ENCODE data around the gene TNRC18.

- TF ChIP-seq MAFK (IDR thresholded peaks at IDR 0.05; ENCODE audit: low read depth, low read length) (no peak), JUND (IDR thresholded peaks at IDR 0.05; ENCODE audit: low read length) (no peak), POLR2AphosphoS5 (IDR thresholded peaks at IDR 0.05; ENCODE audit: low read depth, low read length) (no peak), EP300 (IDR thresholded peaks at IDR 0.05; ENCODE audit: borderline replicate concordance in 1 of 2, low read depth in 2 of 2, low read length in 2 of 2) (no peak), CTCF (IDR thresholded peaks at IDR 0.05; ENCODE audit: control extremely low read depth in 1 of 3, insufficient read depth in 1 of 3, low read depth in 1 of 3, low read length in 3 of 3) (no peak), GTF2F1 (IDR thresholded peaks at IDR 0.05; ENCODE audit: borderline replicate concordance, low read depth, low read length) (no peak), EZH2 (IDR thresholded peaks at IDR 0.05; ENCODE audit: low read depth, low read length, severe bottlenecking) (no peak)
Measured at GRCh38 chr7:5467645-5468044, 44.0 kb upstream of the TNRC18 start.
